GM18907 (cell line): ENCODE data around the gene CLDN14.
A peak's percentile ranks its signal among the peaks of the same experiment; 100 is the strongest.

Source experiments
- ATAC-seq: cut with Tn5 transposase; IDR thresholded peaks from one replicate; pipeline ENCODE4 v1.9.1; 2021; ENCODE audit warnings: mild to moderate bottlenecking, moderate library complexity; ENCODE audit not compliant: unreplicated experiment

Gene CLDN14

DNA sequence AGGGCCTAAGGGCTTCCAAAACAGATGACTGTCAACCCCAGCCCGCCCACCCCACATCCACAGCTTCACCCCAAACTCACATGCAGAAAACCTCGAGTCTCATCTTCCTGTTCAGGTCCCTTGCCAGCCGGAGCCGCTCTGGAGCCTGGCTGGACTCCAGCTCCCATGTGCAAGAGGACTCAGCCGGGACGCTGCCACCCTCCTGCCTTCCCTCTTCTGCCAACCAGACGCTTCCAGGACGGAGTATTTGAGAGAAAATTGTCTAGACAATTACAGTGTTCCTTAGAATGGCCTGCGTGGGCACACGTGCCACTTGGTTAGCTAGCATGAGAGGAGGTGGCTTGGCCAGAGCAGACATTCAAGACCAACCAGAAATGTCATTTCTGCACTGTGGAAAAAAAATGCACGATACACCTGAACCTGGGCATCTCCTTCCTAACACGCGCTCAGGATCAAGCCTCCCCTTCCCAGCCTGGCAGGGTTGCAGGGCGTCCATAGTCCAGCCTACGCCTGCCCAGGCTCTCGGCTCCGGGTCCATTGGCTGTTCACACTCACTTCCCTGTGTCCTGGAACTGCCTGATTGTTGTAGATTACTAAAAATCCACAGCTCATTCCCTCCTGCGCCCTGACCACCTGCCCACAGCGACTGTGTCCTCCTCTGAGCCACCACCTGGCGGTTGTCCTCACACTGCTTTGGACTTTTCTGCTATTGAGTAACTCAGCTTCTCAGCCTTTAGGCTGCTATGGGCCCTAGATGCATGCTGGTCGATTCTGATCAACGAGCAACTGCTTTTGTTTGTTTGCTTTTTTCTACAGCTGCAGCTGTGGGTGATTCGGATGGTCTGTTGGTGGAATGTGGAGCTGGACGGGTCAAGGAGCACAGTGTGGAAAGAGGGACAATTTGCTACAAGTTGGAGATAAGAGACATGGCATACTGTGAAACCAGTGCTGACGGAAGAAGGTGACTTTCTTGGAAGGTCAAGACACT lies at the start of gene CLDN14:
Gene CLDN14, minus strand, starts transcription at position 708 of the 988 bp plus-strand sequence. CDS start 18,427 bp downstream, outside the sequence.
- ATAC-seq = no peak

GRCh38 chr21:36528716-36529115 lies 48.8 kb upstream of the CLDN14 start:
- ATAC-seq = no peak

DNA sequence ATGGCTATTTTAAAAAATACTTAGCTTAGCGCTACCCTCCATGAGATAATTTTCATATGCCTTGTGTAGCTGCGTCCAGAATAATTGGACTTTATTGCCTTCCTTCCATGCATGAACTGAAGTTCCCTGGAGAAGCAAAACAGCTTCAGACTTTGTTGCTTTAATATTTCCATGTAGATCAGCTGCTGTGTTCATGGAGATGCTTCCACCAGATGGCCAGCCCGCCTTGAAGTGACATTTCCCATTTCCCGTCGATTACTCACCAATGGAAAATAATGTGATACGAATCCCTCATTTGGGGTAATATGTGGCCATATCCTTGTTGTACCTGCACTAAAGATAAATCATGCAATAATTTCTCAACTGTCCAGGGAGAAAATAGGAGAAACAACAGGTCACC lies 47.4 kb upstream of the CLDN14 start:
- no peak for ATAC-seq

DNA sequence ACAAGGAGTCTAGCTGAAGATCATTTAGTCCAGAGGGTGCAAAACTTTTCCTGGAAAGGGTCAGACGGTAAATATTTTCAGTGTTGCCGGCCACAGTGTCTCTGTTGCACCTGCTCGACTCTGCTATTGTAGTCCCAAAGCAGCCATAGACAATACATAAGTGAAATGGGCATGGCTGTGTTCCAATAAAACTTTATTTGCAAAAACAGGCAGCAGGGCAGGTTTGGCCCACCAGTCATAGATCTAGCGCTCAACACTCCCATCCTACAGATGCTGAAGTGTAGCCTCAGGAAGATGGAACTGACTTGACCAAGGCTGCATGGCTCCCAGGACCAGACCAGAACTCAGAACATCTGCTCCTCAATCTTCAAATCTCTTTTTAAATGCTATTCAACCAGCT lies 46.2 kb upstream of the CLDN14 start:
- no peak for ATAC-seq

GRCh38 chr21:36524477-36524876 lies 44.6 kb upstream of the CLDN14 start:
- no peak for ATAC-seq

GRCh38 chr21:36522219-36522808 lies 42.4 kb upstream of the CLDN14 start:
- no peak for ATAC-seq

GRCh38 chr21:36518883-36519492 lies 39.1 kb upstream of the CLDN14 start:
- ATAC-seq = peak; percentile 50

DNA sequence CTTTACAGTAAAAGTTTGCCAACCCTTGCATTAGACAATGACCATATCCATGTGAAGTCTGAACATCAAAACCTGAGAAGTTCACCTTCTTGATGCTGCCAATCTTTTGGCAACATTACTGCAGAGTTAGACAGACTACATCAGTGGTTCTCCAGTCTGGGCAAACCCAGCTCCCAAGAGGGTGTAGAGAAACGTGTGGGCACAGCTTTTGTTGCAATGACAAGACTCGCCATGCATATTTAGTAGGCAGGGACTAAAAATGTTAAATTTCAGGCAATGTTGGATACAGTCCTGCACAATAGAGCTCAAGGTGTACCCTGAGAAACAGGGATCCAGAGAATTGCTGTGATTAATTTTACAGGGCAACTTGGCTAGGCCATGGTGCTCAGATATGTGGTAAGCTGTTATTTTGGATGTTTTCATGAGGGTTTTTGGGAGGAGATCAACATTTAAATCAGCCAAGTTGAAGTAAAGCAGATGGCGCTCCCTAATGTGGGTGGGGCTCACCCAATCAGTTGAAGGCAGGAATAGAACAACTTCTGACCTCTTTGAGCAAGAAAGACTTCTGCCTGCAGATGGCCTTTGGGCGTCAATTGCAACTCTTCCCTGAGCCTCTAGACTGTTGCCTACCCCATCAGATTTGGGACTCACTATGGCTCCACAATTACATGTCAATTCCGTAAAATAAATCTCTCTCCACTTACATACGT lies 37.6 kb upstream of the CLDN14 start:
- no peak for ATAC-seq

DNA sequence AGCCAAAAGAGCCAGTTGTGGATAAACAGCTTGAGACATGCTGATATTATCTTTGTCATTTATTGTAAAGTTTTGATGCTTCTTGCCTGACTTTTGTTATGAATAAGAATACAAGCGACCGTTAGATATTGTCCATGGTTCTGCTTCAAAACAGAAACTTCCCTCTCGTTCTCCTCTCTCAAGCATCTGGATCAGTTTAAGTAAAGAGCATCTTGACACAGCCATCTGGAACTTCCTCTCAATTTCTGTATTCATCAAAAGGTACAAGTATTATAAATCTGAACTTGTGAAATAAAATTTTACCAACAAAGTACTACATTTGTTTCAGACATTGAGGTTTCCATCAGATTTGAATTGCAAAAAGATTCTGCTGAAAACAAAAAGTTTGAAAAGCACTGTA lies 36.4 kb upstream of the CLDN14 start:
- no peak for ATAC-seq

GRCh38 chr21:36513430-36513829 lies 33.5 kb upstream of the CLDN14 start:
- ATAC-seq = peak; percentile 46

DNA sequence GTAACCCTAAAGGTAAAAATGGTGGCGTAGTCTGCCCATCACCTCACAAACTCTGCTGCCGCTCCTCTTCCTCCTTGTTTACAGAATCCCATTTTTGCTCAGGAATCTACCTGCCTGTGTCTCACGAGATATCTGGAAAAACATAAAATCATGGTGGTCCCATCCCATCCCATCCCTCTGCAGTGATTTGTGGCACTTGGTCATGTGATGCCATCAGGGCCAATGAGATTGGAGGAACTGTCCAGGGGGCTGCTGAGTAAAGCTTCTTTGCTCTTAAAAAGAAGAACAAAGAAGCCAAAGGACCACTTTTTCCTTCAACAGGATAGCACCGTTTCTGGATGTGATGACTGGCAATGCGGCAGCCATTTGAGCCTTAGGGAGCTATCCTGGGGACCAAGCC lies 33.0 kb upstream of the CLDN14 start:
- ATAC-seq = no peak

DNA sequence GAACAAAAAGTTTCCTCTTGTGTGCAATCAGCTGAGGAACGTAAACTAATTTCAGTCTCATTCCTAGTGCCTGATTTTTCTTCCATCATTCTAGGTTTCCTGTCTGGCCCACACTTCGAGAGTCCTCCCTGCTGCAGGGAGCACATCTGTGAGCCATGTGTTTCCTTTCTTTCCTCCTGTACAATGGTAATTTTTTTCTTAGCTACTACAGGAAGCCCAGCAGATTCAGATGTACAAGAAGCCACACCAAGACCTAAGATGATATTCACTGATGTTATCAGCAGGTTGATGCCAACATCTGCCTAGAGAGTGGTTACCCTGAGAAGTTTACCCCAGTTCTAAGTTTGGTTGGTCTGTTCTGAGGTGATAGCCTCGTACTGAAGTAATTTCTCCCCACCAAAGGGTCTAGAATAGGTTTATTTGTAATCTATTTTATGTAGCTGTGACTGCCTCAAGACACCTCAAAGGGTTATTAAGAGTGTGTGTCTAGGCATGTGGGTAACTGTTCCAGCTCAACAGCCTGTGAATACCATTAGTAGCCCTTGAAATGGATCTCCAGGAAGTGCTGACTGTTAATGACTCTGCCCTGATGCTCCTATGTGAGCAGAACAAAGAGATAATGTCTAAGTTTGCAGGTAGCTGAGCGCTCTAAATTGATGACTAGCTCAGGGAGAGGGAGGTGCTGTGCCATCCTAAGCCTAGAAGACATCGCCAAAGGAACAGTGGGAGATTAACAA lies 31.7 kb upstream of the CLDN14 start:
- no peak for ATAC-seq

DNA sequence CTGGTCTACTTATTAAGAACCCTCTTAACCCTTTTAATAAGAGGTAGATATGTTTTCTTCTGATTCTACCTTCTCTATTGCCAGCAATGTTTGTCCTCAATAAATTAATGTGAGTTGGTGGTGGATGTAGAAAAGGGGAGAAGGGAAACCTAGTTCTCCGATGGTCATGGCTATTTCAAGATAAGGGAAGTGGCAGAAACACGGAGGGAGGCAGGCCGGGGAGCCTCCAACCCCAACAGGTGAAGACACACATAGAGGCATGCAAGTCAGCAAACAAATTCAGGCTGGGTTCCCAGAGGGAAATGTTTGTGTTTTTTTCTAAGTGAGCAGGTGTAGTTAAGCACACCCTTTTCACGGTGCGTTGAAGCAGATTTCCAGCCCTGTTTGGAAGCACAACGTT lies 31.0 kb upstream of the CLDN14 start:
- ATAC-seq = no peak

- ATAC-seq = no peak
Observed at GRCh38 chr21:36509973-36510664, 30.2 kb upstream of the CLDN14 start.

- ATAC-seq = no peak
Observed at GRCh38 chr21:36508948-36509347, 29.0 kb upstream of the CLDN14 start.

- ATAC-seq = no peak
Observed at GRCh38 chr21:36507397-36508018, 27.6 kb upstream of the CLDN14 start.

DNA sequence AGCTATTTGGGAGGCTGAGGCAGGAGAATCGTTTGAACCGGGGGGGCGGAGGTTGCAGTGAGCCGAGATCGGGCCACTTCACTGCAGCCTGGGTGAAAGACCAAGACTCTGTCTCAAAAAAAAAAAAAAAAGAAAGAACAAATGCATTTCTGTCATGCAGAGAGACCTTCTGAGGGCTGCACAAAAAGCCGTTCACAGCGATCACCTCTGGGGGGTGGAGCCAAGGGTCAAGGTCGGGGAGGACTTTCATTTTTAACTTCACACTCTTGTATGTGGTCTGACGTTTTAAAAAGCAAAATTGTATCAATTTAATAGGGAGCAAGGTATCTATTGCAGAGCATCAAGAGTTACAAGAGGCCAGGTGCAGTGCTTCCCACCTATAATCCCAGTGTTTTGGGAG lies 26.6 kb upstream of the CLDN14 start:
- ATAC-seq = no peak

DNA sequence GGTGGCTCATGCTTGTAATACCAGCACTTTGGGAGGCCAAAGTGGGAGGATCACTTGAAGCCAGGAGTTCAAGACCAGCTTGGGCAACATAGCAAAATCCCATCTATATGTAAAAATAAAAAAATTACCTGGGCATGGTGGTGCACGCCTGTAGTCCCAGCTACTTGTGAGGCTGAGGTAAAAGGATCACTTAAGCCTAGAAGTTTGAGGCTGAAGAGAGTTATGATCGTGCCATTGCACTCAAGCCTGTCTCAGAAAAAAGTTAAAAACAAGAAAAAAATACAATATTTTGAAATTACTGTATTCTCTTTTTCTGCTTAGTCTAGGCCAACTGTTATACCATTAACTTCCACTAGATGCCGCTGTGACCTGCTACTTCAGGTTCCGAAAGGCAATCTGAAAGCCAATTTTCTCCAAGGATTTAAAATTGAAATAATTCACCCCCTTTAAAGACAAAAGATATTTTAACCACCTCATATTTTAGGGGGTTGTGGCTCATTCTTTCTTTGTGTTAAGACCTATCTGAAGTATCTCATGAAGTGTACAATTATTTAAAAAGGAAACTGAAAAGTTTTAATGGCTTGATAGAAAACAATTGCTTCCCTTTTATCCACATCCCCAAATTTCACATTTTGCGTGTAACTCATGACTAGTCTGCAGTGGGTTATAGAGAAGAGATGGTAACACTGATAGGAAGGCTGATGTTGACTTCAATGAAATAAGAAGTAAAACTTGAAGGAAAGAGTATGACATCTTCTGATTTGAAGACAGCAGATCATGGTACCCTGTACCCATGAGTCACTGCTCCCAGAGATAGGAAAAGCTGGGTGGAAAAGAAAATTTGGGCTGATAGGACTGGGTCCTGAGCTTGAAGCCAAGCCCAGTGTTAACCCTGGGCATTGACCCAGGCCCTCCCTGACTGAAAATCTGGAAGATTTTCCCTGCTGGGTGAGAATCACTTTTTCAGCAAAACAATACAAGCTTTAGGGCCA lies 24.4 kb upstream of the CLDN14 start:
- no peak for ATAC-seq
